Activated T-helper 1 cell treated with Interleukin-2 at 50 U/mL for 16 hours (primary cell): ENCODE results near the gene ZNF462.
"Not testable (repeated sequence)": the region's sequence is repeated elsewhere in the genome, so short reads cannot be mapped to it uniquely, and the experiment has no call there.

Source experiments
- DNase-seq: peaks from one replicate; pipeline ENCODE4 v3.0.0-alpha.2; 2020; ENCODE audit warnings: low read depth

ZNF462 gene

GRCh38 chr9:106962615-106963363, 99.8 kb downstream of the ZNF462 start:
- DNase-seq, result no peak

GRCh38 chr9:106963684-106964083, 100.7 kb downstream of the ZNF462 start:
- DNase-seq, result no peak

- no peak for DNase-seq
Observed at GRCh38 chr9:106964329-106964728, 101.4 kb downstream of the ZNF462 start.

GRCh38 chr9:106964822-106965525, 102.0 kb downstream of the ZNF462 start:
- DNase-seq, result no peak

- DNase-seq, result no peak
Observed at GRCh38 chr9:106966481-106966880, 103.5 kb downstream of the ZNF462 start.

- DNase-seq, result no peak
Observed at GRCh38 chr9:106969696-106970095, 106.7 kb downstream of the ZNF462 start.

DNA sequence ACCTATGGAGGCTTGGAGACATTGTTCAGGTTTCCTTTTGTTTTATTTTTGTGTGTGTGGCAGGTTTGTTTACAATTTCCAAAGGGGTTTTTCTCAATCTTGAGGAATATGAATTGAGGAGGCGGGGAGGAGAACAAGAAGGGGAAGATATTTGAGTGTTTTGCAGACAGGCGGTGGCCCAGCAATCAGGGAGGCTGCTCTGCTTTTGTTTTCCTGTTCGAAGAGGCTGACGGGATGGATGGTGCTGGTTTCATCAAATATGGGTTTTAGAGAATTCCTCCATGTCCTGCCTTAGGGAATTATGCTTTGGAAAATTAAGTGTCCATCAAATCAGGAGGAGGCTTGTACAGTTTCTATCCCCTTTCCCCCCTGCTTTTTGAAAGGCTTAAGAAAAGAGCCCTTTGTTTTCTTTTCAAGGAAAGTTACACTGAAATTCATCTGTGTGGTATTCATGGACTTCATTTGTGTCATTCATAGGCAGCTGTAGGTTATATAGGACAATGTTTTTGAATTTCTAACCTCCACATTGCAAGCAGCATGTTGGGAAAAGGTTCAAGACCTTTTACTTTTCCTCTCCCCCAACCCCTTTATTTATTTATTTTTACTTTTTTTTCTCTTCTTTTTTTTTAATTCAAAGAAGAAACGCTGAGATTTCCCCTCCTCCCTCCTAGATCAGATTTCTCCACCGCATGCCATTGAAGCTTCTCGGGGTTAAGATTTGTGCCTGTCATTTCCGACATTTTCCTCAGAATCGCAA, 107.4 kb downstream of the ZNF462 start:
- no peak for DNase-seq

GRCh38 chr9:106970976-106971457, 108.1 kb downstream of the ZNF462 start:
- no peak for DNase-seq

GRCh38 chr9:106972082-106972481, 109.1 kb downstream of the ZNF462 start:
- DNase-seq, result no peak

DNA sequence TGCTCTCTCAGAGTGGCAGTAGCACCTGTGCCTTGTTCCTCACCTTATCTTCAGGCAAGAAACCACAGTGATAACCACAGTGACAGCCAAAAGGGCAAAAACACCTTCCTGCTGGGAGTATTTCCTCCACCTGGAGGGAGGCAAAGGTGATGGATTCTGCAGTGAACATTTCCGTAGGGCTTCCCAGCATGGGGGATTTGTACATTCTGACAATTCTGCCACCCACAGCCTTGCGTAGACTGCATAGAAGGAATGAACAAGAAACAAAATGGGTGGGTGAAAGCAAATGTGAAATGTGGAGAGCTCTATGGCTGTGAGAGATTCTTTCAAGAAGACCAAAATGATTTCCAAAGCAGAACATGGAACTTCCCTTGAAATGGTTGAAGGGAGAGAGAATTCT, 111.4 kb downstream of the ZNF462 start:
- DNase-seq, result no peak

GRCh38 chr9:106976772-106977171, 113.8 kb downstream of the ZNF462 start:
- no peak for DNase-seq

- DNase-seq, result no peak
Observed at GRCh38 chr9:106980551-106981101, 117.7 kb downstream of the ZNF462 start.

DNA sequence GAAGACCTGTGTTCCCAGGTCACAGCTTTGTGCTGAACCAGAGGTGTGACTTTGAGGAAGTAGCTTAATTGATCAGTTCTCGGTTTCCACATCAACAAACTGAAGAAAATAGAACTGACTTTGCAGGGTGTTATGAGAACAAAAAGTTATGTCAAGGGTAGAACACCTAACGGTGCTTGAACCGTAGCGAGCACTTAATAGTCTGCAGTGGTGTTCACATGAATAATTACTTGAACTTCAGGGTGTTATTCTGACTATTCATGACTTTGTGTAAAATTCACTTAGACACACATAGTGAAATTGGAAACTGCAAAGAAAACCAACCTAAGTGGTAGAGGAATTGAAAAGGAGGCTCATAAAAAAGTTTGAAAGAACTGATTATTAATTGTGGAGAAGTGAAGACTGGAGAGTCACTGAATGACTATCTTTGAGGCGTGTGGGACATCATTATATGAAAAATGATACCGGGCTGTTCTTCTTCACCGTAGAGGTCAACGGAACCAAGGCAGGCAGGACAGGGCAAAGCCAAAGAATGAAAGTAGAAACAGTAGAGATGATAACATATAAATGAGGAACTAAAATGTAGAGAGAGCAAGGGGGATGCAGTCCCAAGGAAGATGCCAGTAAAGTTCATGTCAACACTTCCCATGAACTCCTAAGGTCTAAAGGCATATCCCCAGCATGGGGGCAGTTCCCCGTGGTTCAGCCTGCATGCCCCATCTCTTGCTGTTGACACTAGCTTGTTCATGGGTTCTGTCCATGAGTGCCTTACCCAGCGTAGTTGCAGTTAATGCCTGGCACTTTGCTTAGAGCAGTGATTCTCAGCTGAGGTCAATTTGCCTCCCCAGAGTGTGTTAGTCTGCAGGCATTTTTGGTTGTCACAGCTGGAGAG, 118.7 kb downstream of the ZNF462 start:
- no peak for DNase-seq

GRCh38 chr9:106982636-106983035, 119.7 kb downstream of the ZNF462 start:
- DNase-seq, result no peak

GRCh38 chr9:106983346-106983745, 120.4 kb downstream of the ZNF462 start:
- DNase-seq, result no peak

- not testable (repeated sequence) for DNase-seq
Observed at GRCh38 chr9:106989904-106990303, 126.9 kb downstream of the ZNF462 start.

GRCh38 chr9:106992186-106992585, 129.2 kb downstream of the ZNF462 start:
- no peak for DNase-seq

- DNase-seq, result no peak
Observed at GRCh38 chr9:106993603-106994002, 130.6 kb downstream of the ZNF462 start.

DNA sequence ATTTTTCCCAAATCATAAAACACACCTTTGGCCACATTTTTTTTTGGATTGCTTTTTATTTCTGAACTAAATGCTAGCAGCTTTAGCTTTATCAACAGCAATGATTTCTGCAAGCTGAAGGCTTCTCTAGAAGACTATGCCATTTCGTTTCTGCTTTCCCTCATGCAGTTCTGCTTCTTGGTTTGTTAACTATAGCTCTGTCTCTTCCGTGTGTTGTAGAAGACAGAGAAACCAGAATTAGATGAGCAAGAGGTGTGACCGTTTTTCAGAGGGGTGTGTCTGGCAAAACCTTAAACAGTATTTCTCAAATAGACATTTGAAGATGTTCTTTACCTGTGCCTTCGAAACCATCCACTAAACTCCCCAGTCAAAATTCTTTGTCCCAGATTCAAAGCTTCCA, 131.5 kb downstream of the ZNF462 start:
- DNase-seq, result no peak

- no peak for DNase-seq
Observed at GRCh38 chr9:107000218-107000617, 137.3 kb downstream of the ZNF462 start.

- DNase-seq, result no peak
Observed at GRCh38 chr9:107005201-107005600, 142.2 kb downstream of the ZNF462 start.
